NCI-H2171 treated with DMSO at 0.1 percent for 48 hours (cell line): ENCODE measurements around the gene TRIM33.
"Not testable (repeated sequence)": the region's sequence is repeated elsewhere in the genome, so short reads cannot be mapped to it uniquely, and the experiment has no call there.

ENCODE experiments used
- DNase-seq: peaks from one replicate; lab custom pipeline; 2025; lab: John Stamatoyannopoulos, UW

TRIM33 gene

GRCh38 chr1:114397601-114398000 is 113.4 kb downstream of the TRIM33 start:
- DNase-seq: no peak

DNA sequence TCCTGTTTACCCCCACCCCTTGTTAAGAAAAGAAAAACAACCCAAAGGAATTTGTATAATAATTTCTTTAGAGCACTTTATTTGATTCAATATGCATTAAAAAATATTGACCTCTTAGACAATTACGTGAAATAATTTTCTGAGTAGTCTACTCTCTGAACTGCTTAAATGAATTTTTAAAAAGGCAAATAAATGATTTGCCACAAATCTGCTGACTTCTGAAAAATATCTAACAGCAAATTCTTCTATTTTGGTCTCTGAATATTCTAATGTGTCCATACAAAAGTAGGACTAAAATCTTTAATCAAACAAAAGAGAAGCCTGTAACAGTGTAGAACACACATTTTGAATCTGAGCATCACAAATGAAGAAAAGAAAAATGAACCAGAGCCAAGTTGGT is 115.1 kb downstream of the TRIM33 start:
- no peak for DNase-seq

DNA sequence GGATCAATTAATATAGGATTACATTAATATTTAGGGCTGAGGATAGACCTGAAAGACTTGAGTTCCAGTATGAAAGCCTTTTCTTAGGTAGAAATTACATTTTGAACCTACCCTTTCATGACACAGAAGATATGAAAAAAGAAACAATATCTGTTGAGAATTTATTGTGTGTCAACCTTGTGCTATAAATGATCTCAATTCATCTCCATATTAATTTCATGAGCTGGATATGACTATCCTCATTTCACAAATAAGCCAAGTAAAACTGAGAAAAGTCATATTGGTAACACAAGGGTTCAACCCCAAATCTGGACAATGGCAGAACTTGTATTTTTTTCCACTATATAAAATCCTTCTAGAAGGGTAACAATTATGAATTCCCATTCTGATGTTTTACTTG is 120.0 kb downstream of the TRIM33 start:
- no peak for DNase-seq

DNA sequence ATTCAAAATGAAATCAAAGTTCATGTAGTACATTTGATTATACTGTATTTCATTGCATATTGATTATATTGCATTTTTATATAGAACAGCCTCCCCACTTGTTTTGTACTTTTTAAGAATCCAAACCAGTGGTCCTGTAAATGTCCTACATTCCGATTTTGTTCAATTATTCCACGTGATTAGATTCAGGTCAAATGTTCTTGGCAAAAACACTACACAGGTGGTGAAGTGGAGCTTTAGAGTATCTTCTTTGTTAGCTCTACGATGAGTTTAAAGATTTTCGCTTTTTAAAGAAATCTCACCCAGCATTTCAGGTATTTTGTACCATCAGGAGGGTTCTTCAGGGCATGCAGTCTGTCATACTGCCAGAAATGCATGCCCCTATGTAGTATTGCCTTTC is 120.6 kb downstream of the TRIM33 start:
- DNase-seq: no peak

- no peak for DNase-seq
These were observed 122.5 kb downstream of the TRIM33 start for GRCh38 chr1:114388432-114389003.

- DNase-seq: not testable (repeated sequence)
These were observed 123.4 kb downstream of the TRIM33 start for GRCh38 chr1:114387585-114387984.

- DNase-seq: no peak
These were observed 124.0 kb downstream of the TRIM33 start for GRCh38 chr1:114387010-114387360.

DNA sequence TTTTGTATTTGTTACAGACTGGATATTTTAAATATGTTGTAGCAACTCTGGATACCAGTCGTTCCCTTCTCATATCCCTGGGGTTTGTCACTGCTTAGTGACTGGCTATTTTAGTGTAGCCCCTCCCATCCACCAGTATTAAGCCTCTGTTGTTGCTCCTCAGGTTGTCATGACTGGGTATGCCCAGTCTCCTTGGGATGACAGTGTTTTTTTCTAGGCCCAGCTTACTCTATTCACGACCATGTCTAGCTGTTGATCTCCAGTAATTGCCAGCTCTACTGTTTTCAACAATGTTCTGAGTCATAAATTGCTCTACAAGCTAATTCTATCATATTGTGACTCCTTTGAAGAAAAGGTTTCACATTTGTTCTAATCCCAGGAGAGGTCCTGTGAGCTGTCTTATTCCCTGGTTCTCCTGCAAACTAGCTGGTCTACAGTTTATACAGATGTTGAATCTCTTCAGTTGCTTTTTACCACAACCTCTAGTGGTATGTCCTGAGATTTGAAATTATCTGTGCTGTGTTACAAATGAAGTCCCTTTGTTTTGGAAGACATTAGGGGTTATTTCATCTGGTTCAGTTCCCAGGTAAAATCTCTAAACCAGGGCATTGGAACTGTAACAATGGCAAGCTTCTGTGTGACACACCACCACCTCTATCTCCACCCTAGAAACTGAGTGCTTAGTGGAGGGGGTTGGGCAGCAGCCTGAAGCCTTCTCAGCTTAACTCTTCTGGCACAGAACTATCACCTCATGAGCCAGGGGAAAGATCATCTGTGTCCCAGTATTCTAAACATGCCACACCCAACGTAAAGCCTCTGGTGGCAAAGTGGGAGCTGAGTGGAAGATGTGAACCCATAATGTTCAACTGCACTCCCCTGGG is 124.6 kb downstream of the TRIM33 start:
- DNase-seq: no peak

DNA sequence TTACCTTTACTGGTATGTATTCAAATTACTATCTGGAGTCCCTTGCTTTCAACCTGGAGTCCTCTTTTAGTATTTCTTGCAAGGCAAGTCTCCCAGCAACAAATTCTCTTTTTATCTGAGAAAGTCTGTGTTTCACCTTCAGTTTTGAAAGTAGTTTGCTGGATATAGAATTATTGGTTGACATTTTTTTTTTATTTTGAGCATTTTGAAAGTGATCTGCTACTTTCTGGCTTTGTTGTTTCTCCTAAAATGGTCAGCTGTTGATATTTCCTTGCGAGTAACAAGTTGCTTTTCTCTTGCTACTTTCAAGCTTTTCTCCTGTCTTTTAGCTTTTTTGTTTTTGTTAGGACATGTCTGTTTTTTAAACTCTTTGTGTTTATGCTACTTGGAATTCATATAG is 126.1 kb downstream of the TRIM33 start:
- DNase-seq: no peak

- no peak for DNase-seq
These were observed 131.0 kb downstream of the TRIM33 start for GRCh38 chr1:114379987-114380386.

GRCh38 chr1:114379358-114379757 is 131.6 kb downstream of the TRIM33 start:
- no peak for DNase-seq

GRCh38 chr1:114377356-114377755 is 133.6 kb downstream of the TRIM33 start:
- DNase-seq: no peak

GRCh38 chr1:114369930-114370329 is 141.1 kb downstream of the TRIM33 start:
- DNase-seq: no peak

GRCh38 chr1:114369266-114369919 is 141.6 kb downstream of the TRIM33 start:
- DNase-seq: not testable (repeated sequence)

- DNase-seq: no peak
These were observed 142.3 kb downstream of the TRIM33 start for GRCh38 chr1:114368560-114369255.

GRCh38 chr1:114367810-114368209 is 143.2 kb downstream of the TRIM33 start:
- no peak for DNase-seq

- DNase-seq: not testable (repeated sequence)
These were observed 147.8 kb downstream of the TRIM33 start for GRCh38 chr1:114363230-114363629.

DNA sequence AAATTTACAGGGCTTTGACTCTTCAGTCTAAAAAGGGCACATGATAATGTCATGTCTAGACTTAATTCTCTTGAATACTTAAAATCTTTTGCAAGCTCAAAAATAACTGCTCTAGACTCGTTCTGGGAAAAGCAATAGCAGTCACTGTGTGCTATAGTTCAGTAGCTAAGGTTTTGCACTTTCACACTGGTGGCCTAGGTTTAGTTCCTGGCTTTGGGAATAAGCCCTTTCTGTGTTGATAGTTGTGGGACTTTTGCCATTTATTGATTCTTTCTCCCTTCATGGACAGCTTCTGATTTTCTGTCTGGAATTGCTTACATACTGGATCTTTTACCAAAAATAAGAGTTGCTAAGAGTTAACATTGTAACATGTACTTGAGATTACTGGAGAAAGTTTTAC is 151.2 kb downstream of the TRIM33 start:
- no peak for DNase-seq

GRCh38 chr1:114355240-114355639 is 155.8 kb downstream of the TRIM33 start:
- DNase-seq: no peak

DNA sequence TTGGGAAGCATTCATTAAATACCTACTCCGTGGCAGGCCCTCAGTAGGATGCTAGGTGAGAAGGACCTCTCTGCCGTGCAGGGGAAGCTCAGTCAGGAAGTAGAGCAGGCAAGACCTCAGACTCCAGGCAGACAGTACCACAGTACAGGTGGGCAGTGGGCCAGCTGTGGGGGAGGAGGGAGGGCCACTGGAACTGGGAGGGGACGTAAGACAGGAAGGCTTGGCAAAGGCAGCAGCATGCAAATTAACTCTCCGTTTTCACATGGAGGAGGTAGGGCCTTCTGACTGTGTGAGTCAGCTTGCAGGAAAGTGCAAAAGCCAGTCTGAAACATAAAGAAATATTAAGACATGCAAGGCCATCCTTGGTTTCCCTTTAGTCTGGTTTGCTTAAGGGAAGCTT is 157.7 kb downstream of the TRIM33 start:
- DNase-seq: peak; percentile 94

- peak; percentile 99 for DNase-seq
These were observed 158.2 kb downstream of the TRIM33 start for GRCh38 chr1:114352797-114353196.

GRCh38 chr1:114350731-114351445 is 160.1 kb downstream of the TRIM33 start:
- no peak for DNase-seq
